Activated naive CD8-positive, alpha-beta T cell treated with anti-CD3 and anti-CD28 coated beads, Interleukin-2, amount 50 U/mL, for 24 hours (primary cell): ENCODE results near the gene FBLN1.
A peak's percentile ranks its signal among the peaks of the same experiment; 100 is the strongest.
"Not testable (repeated sequence)": the region's sequence is repeated elsewhere in the genome, so short reads cannot be mapped to it uniquely, and the experiment has no call there.

Source experiments
- ATAC-seq: fragments of 150-1000 bp; cut with Tn5 transposase; one replicate; pipeline ENCODE4 v1.10.0; 2021
- DNase-seq: peaks from one replicate; pipeline ENCODE4 v3.0.0; 2021
- H3K27ac Mint-ChIP-seq: one replicate; pipeline ENCODE4 v1.8.0; 2021; ENCODE audit warnings: mild to moderate bottlenecking, mixed read lengths
- H3K27me3 Mint-ChIP-seq: one replicate; pipeline ENCODE4 v1.8.0; 2021; ENCODE audit warnings: mixed read lengths
- H3K36me3 Mint-ChIP-seq: one replicate; pipeline ENCODE4 v1.8.0; 2021; ENCODE audit warnings: low read depth, mixed read lengths
- H3K4me1 Mint-ChIP-seq: one replicate; pipeline ENCODE4 v1.8.0; 2021; ENCODE audit warnings: mixed read lengths
- H3K4me3 Mint-ChIP-seq: one replicate; pipeline ENCODE4 v1.8.0; 2021; ENCODE audit warnings: mild to moderate bottlenecking, moderate library complexity, mixed read lengths
- H3K9me3 Mint-ChIP-seq: one replicate; pipeline ENCODE4 v1.8.0; 2021; ENCODE audit warnings: mixed read lengths

The FBLN1 gene

GRCh38 chr22:45590262-45590661, 87.6 kb downstream of the FBLN1 start:
- H3K4me1 Mint-ChIP-seq, result no peaks in the 10 kb centered on the region
- ATAC-seq (no peak), DNase-seq (no peak)
- H3K27ac Mint-ChIP-seq, result no peak overlapping the region
- no peak overlapping the region for H3K4me3 Mint-ChIP-seq
- H3K27me3 Mint-ChIP-seq, result peaks cover 4% of the 10 kb centered on the region
- H3K9me3 Mint-ChIP-seq, result no peaks in the 10 kb centered on the region
- H3K36me3 Mint-ChIP-seq, result no peaks in the 10 kb centered on the region

GRCh38 chr22:45591633-45592213, 89.0 kb downstream of the FBLN1 start:
- ATAC-seq, H3K36me3 Mint-ChIP-seq: not testable (repeated sequence)

GRCh38 chr22:45594123-45594941, 91.6 kb downstream of the FBLN1 start:
- Mint-ChIP-seq H3K4me1 (no peaks in the 10 kb centered on the region), H3K36me3 (no peaks in the 10 kb centered on the region), H3K4me3 (no peak overlapping the region), H3K27me3 (peaks cover 2% of the 10 kb centered on the region), H3K27ac (no peak overlapping the region), H3K9me3 (no peaks in the 10 kb centered on the region)
- ATAC-seq (no peak), DNase-seq (no peak)

More at GRCh38 chr22:45591633-45592213, 89.0 kb downstream of the FBLN1 start:
- not testable (repeated sequence) for H3K27me3 Mint-ChIP-seq, H3K4me3 Mint-ChIP-seq, H3K27ac Mint-ChIP-seq, H3K4me1 Mint-ChIP-seq, DNase-seq, H3K9me3 Mint-ChIP-seq

- no peak overlapping the region for H3K27ac Mint-ChIP-seq
- no peak overlapping the region for H3K4me3 Mint-ChIP-seq
- H3K27me3 Mint-ChIP-seq, result peaks cover 2% of the 10 kb centered on the region
- no peaks in the 10 kb centered on the region for H3K36me3 Mint-ChIP-seq
- ATAC-seq (no peak), DNase-seq (no peak)
- H3K9me3 Mint-ChIP-seq, result no peaks in the 10 kb centered on the region
- no peaks in the 10 kb centered on the region for H3K4me1 Mint-ChIP-seq
Measured at GRCh38 chr22:45597460-45598192, 94.9 kb downstream of the FBLN1 start.

- Mint-ChIP-seq H3K4me3 (no peak overlapping the region), H3K9me3 (no peaks in the 10 kb centered on the region), H3K36me3 (no peaks in the 10 kb centered on the region), H3K4me1 (no peaks in the 10 kb centered on the region), H3K27ac (no peak overlapping the region), H3K27me3 (peaks cover under 1% of the 10 kb centered on the region)
- ATAC-seq, result no peak
- DNase-seq, result no peak
Measured at GRCh38 chr22:45598596-45599217, 96.0 kb downstream of the FBLN1 start.

GRCh38 chr22:45599836-45600577, 97.3 kb downstream of the FBLN1 start:
- DNase-seq (no peak), ATAC-seq (no peak)
- no peaks in the 10 kb centered on the region for H3K4me1 Mint-ChIP-seq
- H3K9me3 Mint-ChIP-seq, result no peaks in the 10 kb centered on the region
- no peak overlapping the region for H3K27ac Mint-ChIP-seq
- H3K36me3 Mint-ChIP-seq, result no peaks in the 10 kb centered on the region
- H3K27me3 Mint-ChIP-seq, result no peaks in the 10 kb centered on the region
- H3K4me3 Mint-ChIP-seq, result no peak overlapping the region

GRCh38 chr22:45600790-45601730, 98.4 kb downstream of the FBLN1 start:
- H3K4me3 Mint-ChIP-seq, result no peak overlapping the region
- H3K36me3 Mint-ChIP-seq, result no peaks in the 10 kb centered on the region
- ATAC-seq (no peak), DNase-seq (no peak)
- H3K27me3 Mint-ChIP-seq, result no peaks in the 10 kb centered on the region
- H3K4me1 Mint-ChIP-seq, result no peaks in the 10 kb centered on the region
- no peak overlapping the region for H3K27ac Mint-ChIP-seq
- no peaks in the 10 kb centered on the region for H3K9me3 Mint-ChIP-seq

GRCh38 chr22:45602004-45602733, 99.5 kb downstream of the FBLN1 start:
- H3K4me3 Mint-ChIP-seq, result no peak overlapping the region
- no peaks in the 10 kb centered on the region for H3K4me1 Mint-ChIP-seq
- peaks cover 2% of the 10 kb centered on the region for H3K27me3 Mint-ChIP-seq
- no peak for ATAC-seq
- DNase-seq, result no peak
- no peaks in the 10 kb centered on the region for H3K9me3 Mint-ChIP-seq
- no peaks in the 10 kb centered on the region for H3K36me3 Mint-ChIP-seq
- H3K27ac Mint-ChIP-seq, result no peak overlapping the region

GRCh38 chr22:45602824-45603595, 100.3 kb downstream of the FBLN1 start:
- Mint-ChIP-seq H3K4me1 (no peaks in the 10 kb centered on the region), H3K9me3 (no peaks in the 10 kb centered on the region), H3K36me3 (no peaks in the 10 kb centered on the region), H3K27me3 (peaks cover 2% of the 10 kb centered on the region), H3K4me3 (no peak overlapping the region), H3K27ac (no peak overlapping the region)
- ATAC-seq (peak; percentile 33), DNase-seq (no peak)

- no peak for DNase-seq
- Mint-ChIP-seq H3K36me3 (no peaks in the 10 kb centered on the region), H3K9me3 (no peaks in the 10 kb centered on the region), H3K4me1 (peaks cover 3% of the 10 kb centered on the region), H3K27ac (no peak overlapping the region), H3K4me3 (no peak overlapping the region), H3K27me3 (peaks cover 2% of the 10 kb centered on the region)
- ATAC-seq, result no peak
Measured at GRCh38 chr22:45603619-45604018, 100.9 kb downstream of the FBLN1 start.

- not testable (repeated sequence) for H3K36me3 Mint-ChIP-seq, H3K4me3 Mint-ChIP-seq, DNase-seq, H3K27me3 Mint-ChIP-seq, H3K27ac Mint-ChIP-seq, H3K9me3 Mint-ChIP-seq, ATAC-seq
- peaks cover 14% of the 10 kb centered on the region for H3K4me1 Mint-ChIP-seq
Measured at GRCh38 chr22:45608045-45608444, 105.4 kb downstream of the FBLN1 start.

GRCh38 chr22:45608763-45609180, 106.1 kb downstream of the FBLN1 start:
- peak overlapping the region; percentile 29 for H3K27ac Mint-ChIP-seq
- H3K9me3 Mint-ChIP-seq, result no peaks in the 10 kb centered on the region
- peak; percentile 87 for ATAC-seq
- peak; percentile 17 for DNase-seq
- H3K36me3 Mint-ChIP-seq, result no peaks in the 10 kb centered on the region
- peak overlapping the region; percentile 4 for H3K4me3 Mint-ChIP-seq
- H3K4me1 Mint-ChIP-seq, result peaks cover 14% of the 10 kb centered on the region
- peaks cover 2% of the 10 kb centered on the region for H3K27me3 Mint-ChIP-seq
